Measurements from ENCODE around the gene ALDH9A1.

ALDH9A1 gene

GRCh38 chr1:165629848-165630628, 68.3 kb downstream of the ALDH9A1 start:
- TF ChIP-seq TAF1 (IDR thresholded peaks at IDR 0.05; ENCODE audit: low read depth) (no peak), USF1 (IDR thresholded peaks at IDR 0.05) (0 out of 2 replicates have a peak, but pooled peaks have one; percentile 1)

- TF ChIP-seq RAD21 (IDR thresholded peaks at IDR 0.05; ENCODE audit: low read depth) (no peak), YY1 (IDR thresholded peaks at IDR 0.05; ENCODE audit: low read depth) (no peak), MAX (IDR thresholded peaks at IDR 0.05) (no peak), TEAD4 (IDR thresholded peaks at IDR 0.05) (no peak), TAF1 (IDR thresholded peaks at IDR 0.05; ENCODE audit: low read depth) (no peak), USF1 (IDR thresholded peaks at IDR 0.05) (no peak), EGR1 (IDR thresholded peaks at IDR 0.05) (no peak), REST (IDR thresholded peaks at IDR 0.05; ENCODE audit: low read depth) (no peak), FOXM1 (IDR thresholded peaks at IDR 0.05; ENCODE audit: borderline replicate concordance, low read depth) (no peak), NFIC (IDR thresholded peaks at IDR 0.05) (no peak), ZBTB7A (IDR thresholded peaks at IDR 0.05; ENCODE audit: low read depth) (no peak), TCF12 (IDR thresholded peaks at IDR 0.05; ENCODE audit: low read depth) (no peak), CEBPB (IDR thresholded peaks at IDR 0.05) (no peak), EP300 (IDR thresholded peaks at IDR 0.05; ENCODE audit: borderline replicate concordance) (no peak), CREB1 (IDR thresholded peaks at IDR 0.05; ENCODE audit: low read depth) (no peak)
Observed at GRCh38 chr1:165629151-165629550, 69.2 kb downstream of the ALDH9A1 start.

GRCh38 chr1:165628147-165628822, 70.1 kb downstream of the ALDH9A1 start:
- TF ChIP-seq USF1 (IDR thresholded peaks at IDR 0.05): no peak
- no peak for TF ChIP-seq CEBPB (IDR thresholded peaks at IDR 0.05)
- TF ChIP-seq REST (IDR thresholded peaks at IDR 0.05; ENCODE audit: low read depth): no peak
- TF ChIP-seq YY1 (IDR thresholded peaks at IDR 0.05; ENCODE audit: low read depth): no peak
- TF ChIP-seq RAD21 (IDR thresholded peaks at IDR 0.05; ENCODE audit: low read depth): no peak
- no peak for TF ChIP-seq FOXM1 (IDR thresholded peaks at IDR 0.05; ENCODE audit: borderline replicate concordance, low read depth)
- TF ChIP-seq ZBTB7A (IDR thresholded peaks at IDR 0.05; ENCODE audit: low read depth): no peak
- no peak for TF ChIP-seq MAX (IDR thresholded peaks at IDR 0.05)
- no peak for TF ChIP-seq TEAD4 (IDR thresholded peaks at IDR 0.05)
- no peak for TF ChIP-seq NFIC (IDR thresholded peaks at IDR 0.05)
- TF ChIP-seq TCF12 (IDR thresholded peaks at IDR 0.05; ENCODE audit: low read depth): no peak
- TF ChIP-seq CREB1 (IDR thresholded peaks at IDR 0.05; ENCODE audit: low read depth): no peak
- no peak for TF ChIP-seq EGR1 (IDR thresholded peaks at IDR 0.05)
- TF ChIP-seq TAF1 (IDR thresholded peaks at IDR 0.05; ENCODE audit: low read depth): no peak

- TF ChIP-seq FOXM1 (IDR thresholded peaks at IDR 0.05; ENCODE audit: borderline replicate concordance, low read depth): no peak
- no peak for TF ChIP-seq CEBPB (IDR thresholded peaks at IDR 0.05)
- TF ChIP-seq RAD21 (IDR thresholded peaks at IDR 0.05; ENCODE audit: low read depth): no peak
- no peak for TF ChIP-seq REST (IDR thresholded peaks at IDR 0.05; ENCODE audit: low read depth)
- no peak for TF ChIP-seq TAF1 (IDR thresholded peaks at IDR 0.05; ENCODE audit: low read depth)
- no peak for TF ChIP-seq CREB1 (IDR thresholded peaks at IDR 0.05; ENCODE audit: low read depth)
Observed at GRCh38 chr1:165624441-165624840, 73.9 kb downstream of the ALDH9A1 start.

Data from Ishikawa (cell line).